Natural killer cell treated with Interleukin-12 subunit alpha and Interleukin-12 subunit beta and Interleukin-15 and Interleukin-18, amount 100 ng/mL, for 72 hours (primary cell): Measurements from ENCODE around the gene CELSR3. TPM values are rescaled to one million over a fixed set of nuclear protein-coding genes. Genes with fewer than 3 reads are reported as not detected.

Experiments used
- ATAC-seq, 2 donors: fragments of 150-1000 bp; cut with Tn5 transposase in 1 of 2; sonication (Bioruptor Pico), chemical (Tn5 transposase) in 1 of 2; 2 replicates each; pipeline ENCODE4 v1.10.0; 2021
- DNase-seq: peaks from one replicate; pipeline ENCODE4 v3.0.0; 2022; ENCODE audit warnings: low spot score
- H3K27ac Mint-ChIP-seq, 2 donors: 1 replicate in 1 of 2; 2 replicates in 1 of 2; pipeline ENCODE4 v1.8.0; 2022; ENCODE audit warnings: mixed read lengths in 2 of 2, mild to moderate bottlenecking in 1 of 2, moderate library complexity in 1 of 2
- H3K27me3 Mint-ChIP-seq, 2 donors: 1 replicate in 1 of 2; 2 replicates in 1 of 2; pipeline ENCODE4 v1.8.0; 2022; ENCODE audit warnings: mixed read lengths in 2 of 2
- H3K36me3 Mint-ChIP-seq: one replicate; pipeline ENCODE4 v1.8.0; 2022; ENCODE audit warnings: mixed read lengths
- H3K4me1 Mint-ChIP-seq, 2 donors: 1 replicate in 1 of 2; 2 replicates in 1 of 2; pipeline ENCODE4 v1.8.0; 2022; ENCODE audit warnings: low read depth in 2 of 2, mixed read lengths in 2 of 2, mild to moderate bottlenecking in 1 of 2
- H3K4me3 Mint-ChIP-seq: one replicate; pipeline ENCODE4 v1.8.0; 2022; ENCODE audit warnings: mixed read lengths
- H3K9me3 Mint-ChIP-seq: 2 replicates; pipeline ENCODE4 v1.8.0; 2022; ENCODE audit warnings: mixed read lengths
- total RNA-seq, 2 donors: library from RNA; stranded (reverse); gene quantifications; one replicate each; pipeline ENCODE4 v1.2.3, GENCODE V29; 2022

CELSR3 gene
- total RNA-seq, 2 donors from 2014 or later: 4.4 to 20.1 TPM

DNA sequence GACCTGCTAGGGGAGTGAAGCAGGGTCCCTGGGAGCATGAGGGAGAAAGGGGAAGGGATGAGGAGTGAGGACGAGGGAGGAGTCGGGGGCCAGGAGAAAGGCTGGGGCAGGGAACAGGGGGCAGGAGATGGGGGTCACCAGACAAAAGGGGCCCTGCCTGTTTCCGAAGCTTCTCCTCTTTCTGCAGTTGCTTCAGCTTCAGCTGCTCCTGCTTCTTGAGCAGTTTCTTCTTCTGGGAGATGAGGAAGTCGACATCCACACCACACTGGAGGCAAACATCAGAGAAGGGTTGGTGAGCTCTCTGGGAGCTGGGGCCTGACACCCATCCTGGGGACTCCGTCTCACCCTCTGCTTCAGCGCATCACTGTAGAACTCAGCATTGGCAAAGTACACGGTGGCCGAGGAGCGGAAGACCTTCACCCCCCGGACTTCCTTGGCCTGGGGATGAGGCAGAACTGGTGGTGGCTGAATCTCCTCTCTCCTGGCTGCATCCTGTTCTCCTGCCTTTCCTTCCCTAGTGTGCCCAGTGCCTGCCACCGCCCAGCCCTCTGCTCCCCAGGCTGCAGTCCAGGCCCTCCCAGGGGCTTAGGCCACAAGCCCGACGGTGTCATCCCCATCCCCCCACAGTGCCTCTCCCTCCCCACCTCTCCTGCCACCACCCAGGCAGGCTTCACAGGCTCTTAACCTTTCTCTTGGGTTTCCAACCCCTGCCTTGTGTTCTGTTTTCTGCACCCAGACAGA is 34.2 kb downstream of the CELSR3 start:
- DNase-seq: peak; percentile 34
- Mint-ChIP-seq H3K4me1 (peaks cover 0 to 6% of the 10 kb centered on the region in 2 donors), H3K4me3 (no peak overlapping the region), H3K27me3 (no peaks in the 10 kb centered on the region), H3K9me3 (no peaks in the 10 kb centered on the region), H3K36me3 (peaks cover 10% of the 10 kb centered on the region), H3K27ac (peak overlapping the region in 1 of 2 donors; percentile 31)
- no peak for ATAC-seq

GRCh38 chr3:48625600-48625999 is 37.1 kb downstream of the CELSR3 start:
- H3K27me3 Mint-ChIP-seq: no peaks in the 10 kb centered on the region
- no peaks in the 10 kb centered on the region for H3K9me3 Mint-ChIP-seq
- H3K4me1 Mint-ChIP-seq: peaks cover 0 to 6% of the 10 kb centered on the region in 2 donors

DNA sequence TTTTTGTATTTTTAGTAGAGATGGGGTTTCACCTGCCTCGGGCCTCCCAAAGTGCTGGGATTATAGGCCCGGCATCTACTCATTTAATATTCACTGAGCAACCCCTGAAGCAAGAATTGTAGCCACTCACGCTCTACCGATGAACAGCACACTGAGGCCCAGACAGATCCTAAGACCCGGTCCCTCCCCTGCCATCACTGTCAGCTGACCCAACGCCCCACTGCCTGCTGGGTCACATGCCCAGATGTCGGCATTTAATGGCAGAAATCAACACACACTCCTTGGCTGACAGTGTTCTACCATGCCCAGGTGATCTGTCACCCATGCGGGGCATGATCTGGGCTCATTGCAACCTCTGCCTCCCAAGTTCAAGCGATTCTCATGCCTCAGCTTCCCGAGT is 37.9 kb downstream of the CELSR3 start:
- H3K9me3 Mint-ChIP-seq: no peaks in the 10 kb centered on the region
- ATAC-seq (no peak), DNase-seq (peak; percentile 26)
- H3K4me3 Mint-ChIP-seq: no peak overlapping the region
- peaks cover 0 to 6% of the 10 kb centered on the region in 2 donors for H3K4me1 Mint-ChIP-seq
- H3K27ac Mint-ChIP-seq: no peak overlapping the region
- H3K27me3 Mint-ChIP-seq: no peaks in the 10 kb centered on the region
- peaks cover 10% of the 10 kb centered on the region for H3K36me3 Mint-ChIP-seq

More at GRCh38 chr3:48625600-48625999, 37.1 kb downstream of the CELSR3 start:
- ATAC-seq (no peak), DNase-seq (peak; percentile 20)
- Mint-ChIP-seq H3K4me3 (no peak overlapping the region), H3K27ac (no peak overlapping the region), H3K36me3 (peaks cover 10% of the 10 kb centered on the region)

- Mint-ChIP-seq H3K4me3 (no peak overlapping the region), H3K27me3 (no peaks in the 10 kb centered on the region), H3K4me1 (peaks cover 0 to 4% of the 10 kb centered on the region in 2 donors), H3K9me3 (no peaks in the 10 kb centered on the region), H3K36me3 (peaks cover 10% of the 10 kb centered on the region), H3K27ac (no peak overlapping the region)
- DNase-seq: peak; percentile 32
- no peak for ATAC-seq
These were observed 38.7 kb downstream of the CELSR3 start for GRCh38 chr3:48623851-48624547.

- H3K4me1 Mint-ChIP-seq: no peaks in the 10 kb centered on the region
- peaks cover 5% of the 10 kb centered on the region for H3K36me3 Mint-ChIP-seq
- no peaks in the 10 kb centered on the region for H3K9me3 Mint-ChIP-seq
- ATAC-seq: peak; percentile 11 to 26
- H3K27me3 Mint-ChIP-seq: no peaks in the 10 kb centered on the region
- H3K27ac Mint-ChIP-seq: no peak within 1 kb of the TSS
- DNase-seq: peak; percentile 29
- no peak within 1 kb of the TSS for H3K4me3 Mint-ChIP-seq
These were observed 41.2 kb downstream of the CELSR3 start, which contains the start of gene TMEM89 for GRCh38 chr3:48621461-48621869. TMEM89 (minus strand) TSS chr3:48621769; CDS start chr3:48621756, 13 bp downstream.

DNA sequence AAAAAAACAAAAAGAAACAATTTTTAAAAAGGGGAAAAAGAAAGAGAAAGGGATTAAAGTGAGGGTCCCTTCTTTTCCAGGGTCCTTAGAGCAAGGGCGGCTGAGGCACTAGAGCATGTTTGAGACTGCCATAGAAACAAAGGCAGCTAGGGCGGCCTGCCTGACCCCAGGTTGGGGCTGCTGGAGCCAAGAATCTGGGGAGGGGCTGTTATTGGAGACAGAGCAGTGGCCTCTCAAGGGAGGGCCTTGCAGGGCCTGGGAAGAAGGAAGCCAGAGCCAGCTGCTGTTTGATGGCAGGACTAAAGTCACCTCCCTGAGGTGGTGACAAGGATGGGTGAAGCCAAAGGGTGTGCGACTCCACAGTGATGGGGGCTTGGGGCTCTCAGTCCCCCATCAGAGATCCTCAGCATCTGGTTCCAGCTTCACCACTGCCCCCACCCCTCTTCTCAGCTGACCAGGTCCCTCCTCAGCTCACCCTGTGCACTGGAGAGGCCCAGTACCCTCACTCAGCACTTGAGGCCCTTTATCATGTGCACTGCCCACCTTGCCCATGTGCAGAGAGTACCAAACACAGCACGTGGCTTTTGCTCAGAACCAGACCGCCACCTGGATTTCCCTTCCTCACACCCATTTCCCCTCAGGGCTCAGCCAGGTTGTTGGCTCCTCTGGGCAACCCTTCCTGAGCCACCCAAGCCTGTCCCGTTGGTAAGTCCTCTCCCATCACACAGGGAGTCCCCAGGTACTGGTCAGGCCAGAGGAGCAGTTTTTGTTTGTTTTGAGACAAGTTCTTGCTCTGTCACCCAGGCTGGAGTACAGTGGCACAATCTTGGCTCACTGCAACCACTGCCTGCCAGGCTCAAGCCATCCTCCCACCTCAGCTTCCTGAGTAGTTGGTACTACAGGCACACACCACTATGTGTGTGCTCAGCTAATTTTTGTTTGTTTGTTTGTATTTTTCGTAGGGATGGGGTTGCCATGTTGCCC is 42.9 kb downstream of the CELSR3 start:
- Mint-ChIP-seq H3K27me3 (no peaks in the 10 kb centered on the region), H3K4me1 (no peaks in the 10 kb centered on the region), H3K36me3 (peaks cover 5% of the 10 kb centered on the region), H3K9me3 (no peaks in the 10 kb centered on the region), H3K4me3 (no peak overlapping the region), H3K27ac (no peak overlapping the region)
- DNase-seq (peak; percentile 23), ATAC-seq (no peak)

DNA sequence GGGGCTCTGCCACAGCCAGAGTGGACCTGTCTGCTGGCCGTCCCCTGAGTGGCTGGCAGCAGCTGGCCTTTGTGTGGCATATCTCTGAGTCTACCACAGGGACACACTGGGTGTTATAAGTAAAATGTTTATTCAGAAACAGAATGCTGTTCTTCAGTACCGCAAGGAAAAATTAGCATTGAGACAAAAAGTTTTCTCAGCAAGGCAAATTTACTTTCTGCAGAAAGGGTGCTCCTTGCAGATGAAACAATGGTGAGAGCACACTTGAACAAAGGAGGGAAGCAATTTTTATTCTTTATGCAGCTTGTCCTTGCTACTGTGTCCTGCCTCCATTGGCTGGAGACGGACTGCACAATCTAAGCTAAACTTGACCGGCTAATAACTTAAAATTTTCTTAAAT is 45.1 kb downstream of the CELSR3 start:
- Mint-ChIP-seq H3K4me1 (peaks cover 8 to 9% of the 10 kb centered on the region in 2 donors), H3K36me3 (peaks cover 5% of the 10 kb centered on the region), H3K27ac (no peak overlapping the region), H3K9me3 (no peaks in the 10 kb centered on the region), H3K4me3 (no peak overlapping the region), H3K27me3 (peaks cover 0 to 2% of the 10 kb centered on the region in 2 donors)
- ATAC-seq: no peak
- peak; percentile 44 for DNase-seq

- peaks cover 9 to 12% of the 10 kb centered on the region in 2 donors for H3K4me1 Mint-ChIP-seq
- no peak overlapping the region for H3K4me3 Mint-ChIP-seq
- DNase-seq (peak; percentile 37), ATAC-seq (peak; percentile 37 to 48)
- no peaks in the 10 kb centered on the region for H3K9me3 Mint-ChIP-seq
- H3K27me3 Mint-ChIP-seq: peaks cover 0 to 2% of the 10 kb centered on the region in 2 donors
- peak overlapping the region; percentile 34 to 80 for H3K27ac Mint-ChIP-seq
- peaks cover 5% of the 10 kb centered on the region for H3K36me3 Mint-ChIP-seq
These were observed 48.6 kb downstream of the CELSR3 start for GRCh38 chr3:48614044-48614443.

DNA sequence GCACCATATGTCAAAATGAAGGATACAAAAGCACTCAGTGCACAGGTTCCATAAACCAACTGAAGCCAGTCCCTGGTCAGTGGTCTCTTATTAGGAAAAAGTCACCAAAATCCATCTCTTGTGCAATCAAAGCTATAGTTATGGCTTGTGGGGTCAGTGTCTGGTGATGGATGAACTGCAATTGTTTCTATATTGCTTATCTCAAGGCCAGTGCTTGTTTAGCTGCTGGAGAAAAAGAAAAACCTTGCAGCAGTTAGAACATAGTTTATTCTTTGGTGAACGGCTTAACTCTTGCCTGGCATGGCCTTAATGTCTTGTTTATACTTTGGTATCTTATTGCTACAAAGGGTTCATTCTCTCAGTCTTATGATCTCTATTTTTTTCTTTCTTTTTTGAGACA is 50.4 kb downstream of the CELSR3 start:
- Mint-ChIP-seq H3K36me3 (peaks cover 7% of the 10 kb centered on the region), H3K4me1 (peaks cover 22% of the 10 kb centered on the region in 2 donors), H3K27me3 (peaks cover 0 to 2% of the 10 kb centered on the region in 2 donors), H3K9me3 (no peaks in the 10 kb centered on the region), H3K4me3 (no peak overlapping the region), H3K27ac (no peak overlapping the region)
- ATAC-seq (no peak), DNase-seq (no peak)

DNA sequence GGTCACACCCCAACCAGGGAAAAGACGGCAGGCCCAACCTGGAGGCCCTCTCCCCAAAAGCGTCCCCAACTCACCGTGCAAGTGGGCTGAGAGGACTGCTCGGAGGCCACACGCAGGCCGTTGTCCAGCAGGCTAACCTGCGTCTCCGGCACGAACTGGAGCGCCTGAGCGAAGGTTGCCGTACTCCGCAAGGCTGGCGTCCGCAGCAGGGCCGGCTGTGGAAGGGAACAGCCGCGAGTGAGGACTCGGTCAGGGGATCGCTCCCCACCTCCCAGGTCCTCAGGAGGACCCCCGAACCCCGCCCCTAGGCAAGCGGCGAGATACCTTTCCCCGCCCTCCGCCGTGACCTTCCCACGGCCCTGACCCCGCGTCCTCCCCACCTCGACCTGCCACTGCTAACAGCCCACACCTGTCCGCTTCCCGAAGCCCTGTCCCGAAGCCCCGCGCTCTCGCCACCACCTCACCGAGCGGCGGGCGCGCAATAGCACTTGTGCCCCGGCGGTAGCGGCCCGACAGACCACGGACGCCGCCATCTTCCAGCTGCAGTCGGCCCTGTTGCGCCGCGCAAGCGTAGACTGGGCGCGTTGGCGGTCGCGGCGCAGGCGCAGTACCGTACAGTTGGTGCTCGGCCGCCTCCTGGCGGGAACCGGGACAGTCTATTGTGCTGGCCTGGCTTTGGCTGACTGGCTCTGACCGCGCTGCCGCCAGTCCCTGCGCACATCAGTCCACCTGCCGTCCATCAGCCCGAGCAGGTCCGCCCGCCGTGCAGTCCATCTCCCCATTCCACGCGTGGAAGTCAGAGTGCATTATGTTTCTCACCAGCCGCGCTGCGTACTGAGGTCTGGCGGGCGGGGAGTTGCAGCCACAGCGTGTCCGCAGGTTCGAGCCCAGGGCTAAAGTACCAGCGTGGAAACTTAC is 53.3 kb downstream of the CELSR3 start, which contains the start of gene UQCRC1:
TSS of gene UQCRC1 (minus strand) at position 559 of the 918 bp plus-strand sequence. CDS start at position 533, 26 bp downstream.
- no peaks in the 10 kb centered on the region for H3K9me3 Mint-ChIP-seq
- H3K4me1 Mint-ChIP-seq: peaks cover 20 to 25% of the 10 kb centered on the region in 2 donors
- H3K27me3 Mint-ChIP-seq: peaks cover 0 to 2% of the 10 kb centered on the region in 2 donors
- peak within 1 kb of the TSS; percentile 94 for H3K4me3 Mint-ChIP-seq
- peak; percentile 94 for DNase-seq
- ATAC-seq: peak; percentile 99
- peaks cover 6% of the 10 kb centered on the region for H3K36me3 Mint-ChIP-seq
- H3K27ac Mint-ChIP-seq: peak within 1 kb of the TSS; percentile 81 to 93

DNA sequence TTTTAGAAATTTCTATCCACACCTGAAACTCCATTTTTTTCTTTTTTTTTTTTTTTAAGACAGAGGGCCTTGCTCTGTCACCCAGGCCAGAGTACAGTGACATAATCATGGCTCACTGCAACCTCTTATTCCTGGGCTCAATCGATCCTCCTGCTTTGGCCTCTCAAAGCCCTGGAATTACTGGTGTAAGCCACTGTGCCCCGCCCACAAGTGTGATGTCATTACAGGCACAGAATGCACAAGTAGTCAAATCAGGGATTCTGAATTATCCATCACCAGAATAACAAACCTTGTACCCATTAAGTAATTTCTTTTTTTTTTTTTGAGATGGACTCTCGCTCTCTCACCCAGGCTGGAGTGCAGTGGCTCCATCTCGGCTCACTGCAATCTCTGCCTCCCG is 55.2 kb downstream of the CELSR3 start:
- Mint-ChIP-seq H3K27ac (peak overlapping the region in 1 of 2 donors; percentile 93), H3K36me3 (peaks cover 13% of the 10 kb centered on the region), H3K4me1 (peaks cover 13 to 18% of the 10 kb centered on the region in 2 donors), H3K9me3 (no peaks in the 10 kb centered on the region), H3K4me3 (peak overlapping the region; percentile 94), H3K27me3 (no peaks in the 10 kb centered on the region)
- ATAC-seq (no peak), DNase-seq (no peak)

- Mint-ChIP-seq H3K27ac (no peak overlapping the region), H3K36me3 (peaks cover 10% of the 10 kb centered on the region)
- no peak for DNase-seq
These were observed 61.1 kb downstream of the CELSR3 start for GRCh38 chr3:48601622-48601994.

More at GRCh38 chr3:48601622-48601994, 61.1 kb downstream of the CELSR3 start:
- peaks cover 0 to 7% of the 10 kb centered on the region in 2 donors for H3K4me1 Mint-ChIP-seq
- no peak for ATAC-seq
- H3K4me3 Mint-ChIP-seq: no peak overlapping the region
- no peaks in the 10 kb centered on the region for H3K9me3 Mint-ChIP-seq
- no peaks in the 10 kb centered on the region for H3K27me3 Mint-ChIP-seq
